Progenitor cell of endocrine pancreas (in vitro differentiated cells): ENCODE data around the gene POC1A. TPM values are rescaled to one million over a fixed set of nuclear protein-coding genes. Genes with fewer than 3 reads are reported as not detected.

Source experiments
- DNase-seq: peaks from one replicate; pipeline ENCODE4 v3.0.0; 2021; ENCODE audit warnings: low spot score; ENCODE audit not compliant: unreplicated experiment
- H3K27ac Mint-ChIP-seq: 2 replicates; pipeline ENCODE4 v1.8.0; 2021; ENCODE audit warnings: mild to moderate bottlenecking, moderate library complexity, mixed read lengths
- H3K27me3 Mint-ChIP-seq: 2 replicates; pipeline ENCODE4 v1.8.0; 2021; ENCODE audit warnings: mixed read lengths
- H3K36me3 Mint-ChIP-seq: 2 replicates; pipeline ENCODE4 v1.8.0; 2022; ENCODE audit warnings: mixed read lengths; ENCODE audit not compliant: insufficient read depth
- H3K4me1 Mint-ChIP-seq: 2 replicates; pipeline ENCODE4 v1.8.0; 2021; ENCODE audit warnings: low read depth, mixed read lengths
- H3K4me3 Mint-ChIP-seq: 2 replicates; pipeline ENCODE4 v1.8.0; 2021; ENCODE audit warnings: low read depth, mild to moderate bottlenecking, moderate library complexity, mixed read lengths
- H3K9me3 Mint-ChIP-seq: 2 replicates; pipeline ENCODE4 v1.8.0; 2021; ENCODE audit warnings: low read depth, mixed read lengths
- total RNA-seq: library from RNA; stranded (reverse); gene quantifications from 2 replicates; pipeline ENCODE4 v1.2.1, GENCODE V29; 2021
- TF ChIP-seq, protein P1 (sequence below): fragments of 200-600 bp; sonication (generic); IDR thresholded peaks from one replicate; pipeline ENCODE4 v1.5.0; 2021; ENCODE audit warnings: antibody characterized with exemption, mild to moderate bottlenecking; ENCODE audit not compliant: unreplicated experiment

POC1A gene
- total RNA-seq, 1 donor from 2014 or later = 14.5 TPM

DNA sequence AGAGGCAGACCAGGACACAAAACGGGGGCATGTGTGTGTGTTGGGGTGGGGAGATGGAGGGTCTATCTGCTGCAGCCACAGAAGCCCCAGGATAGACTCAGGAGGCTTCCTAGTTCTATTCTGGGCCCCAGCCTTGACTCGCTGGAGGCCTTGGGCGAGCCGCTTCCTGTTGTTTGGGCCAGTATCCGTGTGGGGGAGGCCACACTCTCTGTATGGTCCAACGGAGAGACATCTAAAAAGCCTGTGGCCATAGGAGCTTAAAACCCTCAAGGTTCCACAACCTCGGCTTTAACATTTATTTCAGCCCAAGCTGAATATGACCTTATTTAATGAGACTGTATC is 32.8 kb downstream of the POC1A start:
- no peaks in the 10 kb centered on the region for H3K9me3 Mint-ChIP-seq
- H3K36me3 Mint-ChIP-seq = peaks cover 3% of the 10 kb centered on the region
- H3K27ac Mint-ChIP-seq = no peak overlapping the region
- TF ChIP-seq, protein P1, sequence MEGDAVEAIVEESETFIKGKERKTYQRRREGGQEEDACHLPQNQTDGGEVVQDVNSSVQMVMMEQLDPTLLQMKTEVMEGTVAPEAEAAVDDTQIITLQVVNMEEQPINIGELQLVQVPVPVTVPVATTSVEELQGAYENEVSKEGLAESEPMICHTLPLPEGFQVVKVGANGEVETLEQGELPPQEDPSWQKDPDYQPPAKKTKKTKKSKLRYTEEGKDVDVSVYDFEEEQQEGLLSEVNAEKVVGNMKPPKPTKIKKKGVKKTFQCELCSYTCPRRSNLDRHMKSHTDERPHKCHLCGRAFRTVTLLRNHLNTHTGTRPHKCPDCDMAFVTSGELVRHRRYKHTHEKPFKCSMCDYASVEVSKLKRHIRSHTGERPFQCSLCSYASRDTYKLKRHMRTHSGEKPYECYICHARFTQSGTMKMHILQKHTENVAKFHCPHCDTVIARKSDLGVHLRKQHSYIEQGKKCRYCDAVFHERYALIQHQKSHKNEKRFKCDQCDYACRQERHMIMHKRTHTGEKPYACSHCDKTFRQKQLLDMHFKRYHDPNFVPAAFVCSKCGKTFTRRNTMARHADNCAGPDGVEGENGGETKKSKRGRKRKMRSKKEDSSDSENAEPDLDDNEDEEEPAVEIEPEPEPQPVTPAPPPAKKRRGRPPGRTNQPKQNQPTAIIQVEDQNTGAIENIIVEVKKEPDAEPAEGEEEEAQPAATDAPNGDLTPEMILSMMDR = no peak
- no peak for DNase-seq
- H3K4me3 Mint-ChIP-seq = no peak overlapping the region
- H3K4me1 Mint-ChIP-seq = peaks cover 5% of the 10 kb centered on the region
- no peaks in the 10 kb centered on the region for H3K27me3 Mint-ChIP-seq

GRCh38 chr3:52120556-52121463 is 33.4 kb downstream of the POC1A start:
- H3K27me3 Mint-ChIP-seq = no peaks in the 10 kb centered on the region
- no peak overlapping the region for H3K27ac Mint-ChIP-seq
- H3K9me3 Mint-ChIP-seq = no peaks in the 10 kb centered on the region
- no peak for DNase-seq
- peaks cover 3% of the 10 kb centered on the region for H3K36me3 Mint-ChIP-seq
- H3K4me1 Mint-ChIP-seq = peaks cover 5% of the 10 kb centered on the region
- TF ChIP-seq, protein P1 = no peak
- H3K4me3 Mint-ChIP-seq = no peak overlapping the region

GRCh38 chr3:52119826-52120225 is 34.4 kb downstream of the POC1A start:
- no peak overlapping the region for H3K27ac Mint-ChIP-seq
- no peaks in the 10 kb centered on the region for H3K27me3 Mint-ChIP-seq
- DNase-seq = no peak
- peaks cover 2% of the 10 kb centered on the region for H3K36me3 Mint-ChIP-seq
- no peaks in the 10 kb centered on the region for H3K9me3 Mint-ChIP-seq
- H3K4me3 Mint-ChIP-seq = no peak overlapping the region
- H3K4me1 Mint-ChIP-seq = peaks cover 5% of the 10 kb centered on the region
- TF ChIP-seq, protein P1 = no peak

GRCh38 chr3:52119099-52119498 is 35.1 kb downstream of the POC1A start:
- Mint-ChIP-seq H3K36me3 (peaks cover 2% of the 10 kb centered on the region), H3K27me3 (no peaks in the 10 kb centered on the region), H3K27ac (no peak overlapping the region)

GRCh38 chr3:52118156-52118875 is 35.9 kb downstream of the POC1A start:
- Mint-ChIP-seq H3K4me3 (no peak overlapping the region), H3K27me3 (no peaks in the 10 kb centered on the region), H3K36me3 (peaks cover 2% of the 10 kb centered on the region), H3K9me3 (no peaks in the 10 kb centered on the region), H3K4me1 (peaks cover 5% of the 10 kb centered on the region), H3K27ac (no peak overlapping the region)
- DNase-seq = no peak
- TF ChIP-seq, protein P1 = no peak

More at GRCh38 chr3:52119099-52119498, 35.1 kb downstream of the POC1A start:
- TF ChIP-seq, protein P1 = no peak
- no peaks in the 10 kb centered on the region for H3K9me3 Mint-ChIP-seq
- no peak overlapping the region for H3K4me3 Mint-ChIP-seq
- peaks cover 5% of the 10 kb centered on the region for H3K4me1 Mint-ChIP-seq
- no peak for DNase-seq
